A549 (cell line): ENCODE measurements around the gene SMG5. TPM values are rescaled to one million over a fixed set of nuclear protein-coding genes. Genes with fewer than 3 reads are reported as not detected.

Experiments used
- ATAC-seq, 2 experiments: fragments of 200-7000 bp in 1 of 2; fragments of >200 bp in 1 of 2; cut with Nextera tagmentation in 1 of 2; cut with Tn5 transposase in 1 of 2; 3 replicates each; pipeline versions ENCODE4 v1.8.0 to v1.9.1; 2018 to 2020; ENCODE audit warnings: mild to moderate bottlenecking in 1 of 2, moderate library complexity in 1 of 2
- CTCF ChIA-PET: fragments of 300-600 bp; sonication (Branson Sonifier 250); formaldehyde crosslinking; extraction: SDS; loops from one replicate; lab custom pipeline; 2021; ENCODE audit warnings: antibody characterized with exemption, inconsistent platforms; lab: Yijun Ruan, JAX
- POLR2A ChIA-PET: fragments of 350-600 bp; formaldehyde crosslinking; extraction: SDS; loops from one replicate; lab custom pipeline; 2021; ENCODE audit warnings: antibody characterized with exemption, inconsistent platforms; lab: Yijun Ruan, JAX
- DNase-seq, 2 experiments: peaks; one replicate each; pipeline versions ENCODE4 v3.0.0 to v3.0.0-alpha.2; 2011 to 2016; ENCODE audit warnings: low read depth in 1 of 2, low spot score in 1 of 2
- FAIRE-seq: peaks from 2 replicates; lab custom pipeline; 2011; peaks lifted over from hg19 to GRCh38; lab: Jason Lieb, UNC
- H3K27ac ChIP-seq, 2 experiments: fragments of >200 bp; sonication (Bioruptor Twin); formaldehyde crosslinking; 3 replicates each; pipeline ENCODE4 v1.5.1; 2016 to 2017
- H3K4me1 ChIP-seq: fragments of >200 bp; sonication (Bioruptor Twin); formaldehyde crosslinking; 3 replicates; pipeline ENCODE4 v1.6.1; 2016
- H3K4me2 ChIP-seq: fragments of >200 bp; sonication (Bioruptor Twin); formaldehyde crosslinking; 3 replicates; pipeline ENCODE4 v1.6.1; 2016
- H3K4me3 ChIP-seq: fragments of >200 bp; sonication (Bioruptor Twin); formaldehyde crosslinking; 3 replicates; pipeline ENCODE4 v1.5.1; 2016
- H3K9me3 ChIP-seq: fragments of >200 bp; sonication (Bioruptor Twin); formaldehyde crosslinking; 3 replicates; pipeline ENCODE4 v1.6.1; 2016
- CBX8 ChIP-seq: fragments of 200-600 bp; sonication (generic); IDR thresholded peaks from 2 replicates; pipeline ENCODE4 v1.6.1; 2016
- FOSB ChIP-seq: fragments of 250-450 bp; sonication (Bioruptor Pico); IDR thresholded peaks from 2 replicates; pipeline ENCODE4 v1.5.0; 2020; ENCODE audit warnings: mild to moderate bottlenecking, moderate library complexity
- FOXS1 ChIP-seq: fragments of 250-450 bp; sonication (Bioruptor Pico); IDR thresholded peaks from 2 replicates; pipeline ENCODE4 v1.5.0; 2020; ENCODE audit warnings: mild to moderate bottlenecking, moderate library complexity
- HEYL ChIP-seq: fragments of 250-450 bp; sonication (Bioruptor Pico); IDR thresholded peaks from 2 replicates; pipeline ENCODE4 v1.8.0; 2021; ENCODE audit warnings: mild to moderate bottlenecking, moderate library complexity
- HOXA7 ChIP-seq: fragments of 250-450 bp; sonication (Bioruptor Pico); IDR thresholded peaks from 2 replicates; pipeline ENCODE4 v1.5.0; 2020; ENCODE audit warnings: mild to moderate bottlenecking, moderate library complexity
- HOXB5 ChIP-seq: fragments of 250-450 bp; sonication (Bioruptor Pico); IDR thresholded peaks from 2 replicates; pipeline ENCODE4 v1.5.0; 2020; ENCODE audit warnings: mild to moderate bottlenecking, moderate library complexity
- JUNB ChIP-seq: fragments of >200 bp; sonication (Bioruptor Twin); formaldehyde crosslinking; IDR thresholded peaks from 2 replicates; pipeline ENCODE4 v1.6.1; 2016
- KDM5A ChIP-seq: fragments of 200-600 bp; sonication (generic); IDR thresholded peaks from 2 replicates; pipeline ENCODE4 v1.6.1; 2016; ENCODE audit warnings: antibody characterized with exemption, mild to moderate bottlenecking
- MAZ ChIP-seq: fragments of 150-350 bp; IDR thresholded peaks from 2 replicates; pipeline ENCODE4 v1.6.1; 2014; ENCODE audit warnings: antibody characterized with exemption, low read depth, low read length, borderline replicate concordance
- POLR2A ChIP-seq: IDR thresholded peaks from 2 replicates; pipeline ENCODE4 v1.6.1; 2012; ENCODE audit warnings: mild to moderate bottlenecking, low read length
- TFCP2L1 ChIP-seq: fragments of 250-450 bp; sonication (Bioruptor Pico); IDR thresholded peaks from 2 replicates; pipeline ENCODE4 v1.5.0; 2021; ENCODE audit warnings: mild to moderate bottlenecking
- ZNF302 ChIP-seq: fragments of 250-450 bp; sonication (Bioruptor Pico); IDR thresholded peaks from 2 replicates; pipeline ENCODE4 v1.9.0; 2021; ENCODE audit warnings: inconsistent platforms, mild to moderate bottlenecking, moderate library complexity
- WGBS: methylation state at CpG from one replicate; pipeline ENCODE4 v1.1.6; 2017; ENCODE audit errors: missing lambda C conversion rate; 5-methylcytosine and 5-hydroxymethylcytosine counted together
- polyA plus RNA-seq, 4 experiments: library from polyadenylated mRNA; depleted of rRNA in 3 of 4; stranded (reverse); fragments of >200 nt; fragmentation: RNase III in 1 of 4; extraction: RNeasy Plus Mini Kit Qiagen cat#74134 plus additional on column Dnase treatment in 1 of 4; gene quantifications; 2 replicates in 3 of 4; 3 replicates in 1 of 4; pipeline ENCODE4 v1.2.3, GENCODE V29; 2011 to 2017
- TF ChIP-seq, protein P1 (sequence below): fragments of >200 bp; sonication (Bioruptor Twin); formaldehyde crosslinking; IDR thresholded peaks from 3 replicates; pipeline ENCODE4 v1.6.1; 2016
- TF ChIP-seq, protein P2 (sequence below): fragments of 250-450 bp; sonication (Bioruptor Pico); IDR thresholded peaks from 2 replicates; pipeline ENCODE4 v1.5.0; 2020; ENCODE audit warnings: low read depth, mild to moderate bottlenecking, moderate library complexity
- TF ChIP-seq, protein P3 (sequence below): fragments of 150-350 bp; IDR thresholded peaks from 2 replicates; pipeline ENCODE4 v1.6.1; 2014; ENCODE audit warnings: low read depth, mild to moderate bottlenecking, low read length
- TF ChIP-seq, protein P4 (sequence below): IDR thresholded peaks from 2 replicates; pipeline ENCODE4 v1.6.1; 2012
- TF ChIP-seq, protein P5 (sequence below): fragments of >200 bp; sonication (Bioruptor Twin); formaldehyde crosslinking; IDR thresholded peaks from 3 replicates; pipeline ENCODE4 v1.5.1; 2016
- TF ChIP-seq, protein P6 (sequence below): fragments of 250-450 bp; sonication (Bioruptor Pico); IDR thresholded peaks from 2 replicates; pipeline ENCODE4 v1.5.0; 2021; ENCODE audit warnings: mild to moderate bottlenecking, moderate library complexity, borderline replicate concordance

SMG5 gene
- polyA plus RNA-seq, 2 of the 4 experiments (the other 2 are of a cell fraction), result 25.6 to 48.7 TPM

DNA sequence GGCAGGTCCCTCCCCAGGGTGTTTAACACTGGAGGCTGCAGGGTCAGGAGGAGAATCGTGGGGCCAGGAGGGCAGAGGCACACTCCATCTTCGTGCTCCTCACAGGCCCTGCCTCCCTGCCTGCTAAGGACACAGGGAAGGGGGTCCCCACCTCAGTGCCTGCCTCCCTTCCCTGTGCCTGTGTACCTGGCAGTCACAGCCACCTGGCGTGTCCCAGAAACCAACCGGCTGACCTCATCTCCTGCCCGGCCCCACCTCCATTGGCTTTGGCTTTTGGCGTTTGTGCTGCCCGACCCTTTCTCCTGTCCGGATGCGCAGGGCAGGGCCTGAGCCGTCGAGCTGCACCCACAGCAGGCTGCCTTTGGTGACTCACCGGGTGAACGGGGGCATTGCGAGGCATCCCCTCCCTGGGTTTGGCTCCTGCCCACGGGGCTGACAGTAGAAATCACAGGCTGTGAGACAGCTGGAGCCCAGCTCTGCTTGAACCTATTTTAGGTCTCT, 41.3 kb downstream of the SMG5 start:
- POLR2A ChIA-PET, result interaction anchor here (1.2 kb wide), 1 partner anchor 9 kb away, joined by 4 read pairs; no protein-coding TSS in a partner anchor
- CTCF ChIA-PET, result interaction anchor here (0.6 to 25.3 kb wide), 6 partner anchors 11 to 1735 kb away, joined by 4 to 639 read pairs (median 6); partner anchors contain the start of gene SEMA4A
- no peaks in the 10 kb centered on the region for H3K9me3 ChIP-seq
- no peak overlapping the region for H3K4me2 ChIP-seq
- no peak for DNase-seq
- H3K4me3 ChIP-seq, result no peak overlapping the region
- 0 out of 6 replicates have a peak overlapping the region, but pooled peaks of 1 of the 2 experiments have one; percentile 24 for H3K27ac ChIP-seq
- TF ChIP-seq, protein P1, sequence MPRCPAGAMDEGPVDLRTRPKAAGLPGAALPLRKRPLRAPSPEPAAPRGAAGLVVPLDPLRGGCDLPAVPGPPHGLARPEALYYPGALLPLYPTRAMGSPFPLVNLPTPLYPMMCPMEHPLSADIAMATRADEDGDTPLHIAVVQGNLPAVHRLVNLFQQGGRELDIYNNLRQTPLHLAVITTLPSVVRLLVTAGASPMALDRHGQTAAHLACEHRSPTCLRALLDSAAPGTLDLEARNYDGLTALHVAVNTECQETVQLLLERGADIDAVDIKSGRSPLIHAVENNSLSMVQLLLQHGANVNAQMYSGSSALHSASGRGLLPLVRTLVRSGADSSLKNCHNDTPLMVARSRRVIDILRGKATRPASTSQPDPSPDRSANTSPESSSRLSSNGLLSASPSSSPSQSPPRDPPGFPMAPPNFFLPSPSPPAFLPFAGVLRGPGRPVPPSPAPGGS, result no peak
- TF ChIP-seq HOXA7 (CRISPR knock-in tag), result no peak
- no peak for TF ChIP-seq HEYL (CRISPR knock-in tag)
- no peak for TF ChIP-seq TFCP2L1 (CRISPR knock-in tag)
- TF ChIP-seq, protein P2, sequence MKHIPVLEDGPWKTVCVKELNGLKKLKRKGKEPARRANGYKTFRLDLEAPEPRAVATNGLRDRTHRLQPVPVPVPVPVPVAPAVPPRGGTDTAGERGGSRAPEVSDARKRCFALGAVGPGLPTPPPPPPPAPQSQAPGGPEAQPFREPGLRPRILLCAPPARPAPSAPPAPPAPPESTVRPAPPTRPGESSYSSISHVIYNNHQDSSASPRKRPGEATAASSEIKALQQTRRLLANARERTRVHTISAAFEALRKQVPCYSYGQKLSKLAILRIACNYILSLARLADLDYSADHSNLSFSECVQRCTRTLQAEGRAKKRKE (CRISPR knock-in tag), result no peak
- TF ChIP-seq, protein P3, sequence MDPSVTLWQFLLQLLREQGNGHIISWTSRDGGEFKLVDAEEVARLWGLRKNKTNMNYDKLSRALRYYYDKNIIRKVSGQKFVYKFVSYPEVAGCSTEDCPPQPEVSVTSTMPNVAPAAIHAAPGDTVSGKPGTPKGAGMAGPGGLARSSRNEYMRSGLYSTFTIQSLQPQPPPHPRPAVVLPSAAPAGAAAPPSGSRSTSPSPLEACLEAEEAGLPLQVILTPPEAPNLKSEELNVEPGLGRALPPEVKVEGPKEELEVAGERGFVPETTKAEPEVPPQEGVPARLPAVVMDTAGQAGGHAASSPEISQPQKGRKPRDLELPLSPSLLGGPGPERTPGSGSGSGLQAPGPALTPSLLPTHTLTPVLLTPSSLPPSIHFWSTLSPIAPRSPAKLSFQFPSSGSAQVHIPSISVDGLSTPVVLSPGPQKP, result no peak
- TF ChIP-seq, protein P4, sequence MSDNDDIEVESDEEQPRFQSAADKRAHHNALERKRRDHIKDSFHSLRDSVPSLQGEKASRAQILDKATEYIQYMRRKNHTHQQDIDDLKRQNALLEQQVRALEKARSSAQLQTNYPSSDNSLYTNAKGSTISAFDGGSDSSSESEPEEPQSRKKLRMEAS, result no peak
- TF ChIP-seq, protein P5, sequence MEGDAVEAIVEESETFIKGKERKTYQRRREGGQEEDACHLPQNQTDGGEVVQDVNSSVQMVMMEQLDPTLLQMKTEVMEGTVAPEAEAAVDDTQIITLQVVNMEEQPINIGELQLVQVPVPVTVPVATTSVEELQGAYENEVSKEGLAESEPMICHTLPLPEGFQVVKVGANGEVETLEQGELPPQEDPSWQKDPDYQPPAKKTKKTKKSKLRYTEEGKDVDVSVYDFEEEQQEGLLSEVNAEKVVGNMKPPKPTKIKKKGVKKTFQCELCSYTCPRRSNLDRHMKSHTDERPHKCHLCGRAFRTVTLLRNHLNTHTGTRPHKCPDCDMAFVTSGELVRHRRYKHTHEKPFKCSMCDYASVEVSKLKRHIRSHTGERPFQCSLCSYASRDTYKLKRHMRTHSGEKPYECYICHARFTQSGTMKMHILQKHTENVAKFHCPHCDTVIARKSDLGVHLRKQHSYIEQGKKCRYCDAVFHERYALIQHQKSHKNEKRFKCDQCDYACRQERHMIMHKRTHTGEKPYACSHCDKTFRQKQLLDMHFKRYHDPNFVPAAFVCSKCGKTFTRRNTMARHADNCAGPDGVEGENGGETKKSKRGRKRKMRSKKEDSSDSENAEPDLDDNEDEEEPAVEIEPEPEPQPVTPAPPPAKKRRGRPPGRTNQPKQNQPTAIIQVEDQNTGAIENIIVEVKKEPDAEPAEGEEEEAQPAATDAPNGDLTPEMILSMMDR, result no peak
- ATAC-seq, result peak; percentile 4 to 23; a peak in 4 of 6 replicates
- WGBS, result 57% methylated on average over 8 of the region's 15 CpGs
- no peak for FAIRE-seq
- H3K4me1 ChIP-seq, result no peaks in the 10 kb centered on the region

DNA sequence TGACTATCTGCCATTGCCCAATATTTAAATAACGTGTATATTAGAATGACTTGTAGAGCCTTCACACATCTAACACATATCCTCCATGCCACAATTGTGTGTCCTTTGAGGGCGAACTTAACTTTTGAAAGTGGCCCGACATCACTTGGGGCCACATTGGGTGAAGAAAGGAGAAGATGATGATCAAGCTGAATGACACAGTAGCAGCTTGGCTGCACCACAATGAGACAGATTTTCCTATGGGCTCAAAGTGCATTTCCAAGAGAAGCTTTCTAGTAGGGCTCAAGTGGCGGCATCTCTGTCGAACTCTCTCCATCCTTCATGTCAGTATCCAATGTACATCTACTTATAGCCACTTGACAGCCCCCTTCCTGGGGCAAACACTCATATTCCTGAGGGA, 44.4 kb downstream of the SMG5 start:
- no peak for ATAC-seq
- H3K9me3 ChIP-seq, result no peaks in the 10 kb centered on the region
- no peak for DNase-seq
- ChIA-PET CTCF (interaction anchor here (0.8 to 25.3 kb wide), 11 partner anchors 8 to 249 kb away, joined by 3 to 639 read pairs (median 3); partner anchors contain the start of genes PMF1 and SEMA4A), POLR2A (no interaction called here)
- no peak overlapping the region for H3K4me3 ChIP-seq
- H3K4me1 ChIP-seq, result peaks cover 9% of the 10 kb centered on the region
- no peak for TF ChIP-seq MAZ
- no peak for TF ChIP-seq CBX8
- no peak for TF ChIP-seq POLR2A
- TF ChIP-seq, protein P1, result no peak
- no peak for TF ChIP-seq FOXS1 (CRISPR knock-in tag)
- TF ChIP-seq, protein P6, sequence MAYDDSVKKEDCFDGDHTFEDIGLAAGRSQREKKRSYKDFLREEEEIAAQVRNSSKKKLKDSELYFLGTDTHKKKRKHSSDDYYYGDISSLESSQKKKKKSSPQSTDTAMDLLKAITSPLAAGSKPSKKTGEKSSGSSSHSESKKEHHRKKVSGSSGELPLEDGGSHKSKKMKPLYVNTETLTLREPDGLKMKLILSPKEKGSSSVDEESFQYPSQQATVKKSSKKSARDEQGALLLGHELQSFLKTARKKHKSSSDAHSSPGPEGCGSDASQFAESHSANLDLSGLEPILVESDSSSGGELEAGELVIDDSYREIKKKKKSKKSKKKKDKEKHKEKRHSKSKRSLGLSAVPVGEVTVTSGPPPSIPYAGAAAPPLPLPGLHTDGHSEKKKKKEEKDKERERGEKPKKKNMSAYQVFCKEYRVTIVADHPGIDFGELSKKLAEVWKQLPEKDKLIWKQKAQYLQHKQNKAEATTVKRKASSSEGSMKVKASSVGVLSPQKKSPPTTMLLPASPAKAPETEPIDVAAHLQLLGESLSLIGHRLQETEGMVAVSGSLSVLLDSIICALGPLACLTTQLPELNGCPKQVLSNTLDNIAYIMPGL, result no peak
- TF ChIP-seq ZNF302 (CRISPR knock-in tag), result no peak
- TF ChIP-seq KDM5A, result no peak
- TF ChIP-seq FOSB, result no peak
- TF ChIP-seq HOXA7 (CRISPR knock-in tag), result no peak
- TF ChIP-seq JUNB, result no peak
- no peak for TF ChIP-seq HOXB5 (CRISPR knock-in tag)
- WGBS, result 96% methylated on average over 5 of the region's 5 CpGs
- no peak overlapping the region for H3K27ac ChIP-seq
- no peak for FAIRE-seq
- H3K4me2 ChIP-seq, result no peak overlapping the region
